BE2C (cell line): Measurements from ENCODE around the gene GANAB.

Experiments used
- DNase-seq: peaks from one replicate; pipeline ENCODE4 v3.0.0-alpha.2; 2020
- H3K27me3 ChIP-seq: fragments of 250-450 bp; sonication (Bioruptor Pico); 2 replicates; pipeline ENCODE4 v1.5.1; 2020; ENCODE audit warnings: mild to moderate bottlenecking
- H3K36me3 ChIP-seq: fragments of 250-450 bp; sonication (Bioruptor Pico); 2 replicates; pipeline ENCODE4 v1.5.1; 2020; ENCODE audit warnings: mild to moderate bottlenecking
- H3K4me1 ChIP-seq: fragments of 250-450 bp; sonication (Bioruptor Pico); 2 replicates; pipeline ENCODE4 v1.5.1; 2020
- H3K4me3 ChIP-seq: 2 replicates; pipeline ENCODE4 v1.5.1; 2011; ENCODE audit warnings: low read depth, low read length
- H3K9me3 ChIP-seq: fragments of 250-450 bp; sonication (Bioruptor Pico); 2 replicates; pipeline ENCODE4 v1.5.1; 2020
- CTCF ChIP-seq: IDR thresholded peaks from 2 replicates; pipeline ENCODE4 v1.5.1; 2012; ENCODE audit warnings: mild to moderate bottlenecking, low read depth, low read length

Gene GANAB

GRCh38 chr11:62605467-62605866, 40.9 kb downstream of the GANAB start:
- Histone ChIP-seq H3K4me1 (no peaks in the 10 kb centered on the region), H3K27me3 (no peaks in the 10 kb centered on the region), H3K36me3 (no peaks in the 10 kb centered on the region), H3K9me3 (no peaks in the 10 kb centered on the region), H3K4me3 (no peak overlapping the region)
- DNase-seq = no peak
- no peak for TF ChIP-seq CTCF

- H3K9me3 ChIP-seq = no peaks in the 10 kb centered on the region
- no peak overlapping the region for H3K4me3 ChIP-seq
- DNase-seq = no peak
- no peaks in the 10 kb centered on the region for H3K27me3 ChIP-seq
- H3K36me3 ChIP-seq = peaks cover 3% of the 10 kb centered on the region; the same call in 1 of the 2 replicates
- no peaks in the 10 kb centered on the region for H3K4me1 ChIP-seq
- no peak for TF ChIP-seq CTCF
Observed at GRCh38 chr11:62604460-62605120, 41.8 kb downstream of the GANAB start.

GRCh38 chr11:62603776-62604299, 42.6 kb downstream of the GANAB start:
- H3K4me3 ChIP-seq = no peak overlapping the region
- no peaks in the 10 kb centered on the region for H3K9me3 ChIP-seq
- no peak for DNase-seq
- H3K36me3 ChIP-seq = peaks cover 3% of the 10 kb centered on the region; the same call in 1 of the 2 replicates
- no peak for TF ChIP-seq CTCF
- H3K4me1 ChIP-seq = no peaks in the 10 kb centered on the region
- no peaks in the 10 kb centered on the region for H3K27me3 ChIP-seq

- Histone ChIP-seq H3K4me1 (no peaks in the 10 kb centered on the region), H3K9me3 (no peaks in the 10 kb centered on the region), H3K36me3 (peaks cover 10% of the 10 kb centered on the region), H3K4me3 (no peak overlapping the region), H3K27me3 (no peaks in the 10 kb centered on the region)
- no peak for TF ChIP-seq CTCF
- DNase-seq = no peak
Observed at GRCh38 chr11:62603072-62603408, 43.4 kb downstream of the GANAB start.

- Histone ChIP-seq H3K36me3 (peaks cover 16% of the 10 kb centered on the region), H3K4me3 (no peak overlapping the region; the same call in 1 of the 2 replicates), H3K27me3 (no peaks in the 10 kb centered on the region), H3K4me1 (no peaks in the 10 kb centered on the region), H3K9me3 (no peaks in the 10 kb centered on the region)
- TF ChIP-seq CTCF = no peak
- no peak for DNase-seq
Observed at GRCh38 chr11:62602141-62603071, 44.0 kb downstream of the GANAB start.
